Osteoblast (primary cell): ENCODE results near the gene PGBD5. TPM values are rescaled to one million over a fixed set of nuclear protein-coding genes. Genes with fewer than 3 reads are reported as not detected.

ENCODE experiments used
- DNase-seq: peaks from one replicate; pipeline ENCODE4 v3.0.0; 2011; ENCODE audit warnings: low spot score, mixed read lengths; ENCODE audit not compliant: insufficient read length; ENCODE audit errors: missing footprints
- H2AFZ ChIP-seq: 2 replicates; pipeline ENCODE4 v1.6.0; 2011; ENCODE audit warnings: mild to moderate bottlenecking, low read length
- H3K27ac ChIP-seq: 2 replicates; pipeline ENCODE4 v1.5.1; 2011; ENCODE audit warnings: mild to moderate bottlenecking, low read depth, low read length, moderate library complexity
- H3K27me3 ChIP-seq: 2 replicates; pipeline ENCODE4 v1.6.0; 2012; ENCODE audit warnings: mild to moderate bottlenecking, control low read depth, inconsistent platforms, low read length, moderate library complexity; ENCODE audit not compliant: insufficient read depth
- H3K36me3 ChIP-seq: 2 replicates; pipeline ENCODE4 v1.5.1; 2011; ENCODE audit warnings: mild to moderate bottlenecking, low read length, control low read depth, moderate library complexity; ENCODE audit not compliant: insufficient read depth
- H3K4me1 ChIP-seq: 2 replicates; pipeline ENCODE4 v1.5.1; 2011; ENCODE audit warnings: mild to moderate bottlenecking, low read length, control low read depth, moderate library complexity; ENCODE audit not compliant: insufficient read depth
- H3K4me2 ChIP-seq: 2 replicates; pipeline ENCODE4 v1.6.0; 2011; ENCODE audit warnings: mild to moderate bottlenecking, low read length; ENCODE audit not compliant: insufficient read depth
- H3K4me3 ChIP-seq: fragments of 200-600 bp; sonication (generic); 3 replicates; pipeline ENCODE4 v1.5.1; 2012; ENCODE audit warnings: mild to moderate bottlenecking, low read length, inconsistent platforms; ENCODE audit not compliant: insufficient read depth
- H3K79me2 ChIP-seq: 2 replicates; pipeline ENCODE4 v1.6.0; 2012; ENCODE audit warnings: mild to moderate bottlenecking, low read length, control low read depth, inconsistent platforms; ENCODE audit not compliant: insufficient read depth
- H3K9me3 ChIP-seq: 2 replicates; pipeline ENCODE4 v1.5.1; 2011; ENCODE audit warnings: low read depth, low read length, control low read depth
- H4K20me1 ChIP-seq: 2 replicates; pipeline ENCODE4 v1.6.0; 2012; ENCODE audit warnings: mild to moderate bottlenecking, low read length, control low read depth; ENCODE audit not compliant: insufficient read depth
- total RNA-seq: library from RNA; depleted of rRNA; stranded (reverse); fragments of >200 nt; gene quantifications from 2 replicates; pipeline ENCODE4 v1.2.3, GENCODE V29; 2012
- TF ChIP-seq, protein P1 (sequence below): IDR thresholded peaks from 2 replicates; pipeline ENCODE4 v1.5.1; 2011; ENCODE audit warnings: mild to moderate bottlenecking, low read depth, low read length, moderate library complexity; ENCODE audit errors: extremely low read depth

The PGBD5 gene
- total RNA-seq, 1 donor, result under 0.01 TPM

DNA sequence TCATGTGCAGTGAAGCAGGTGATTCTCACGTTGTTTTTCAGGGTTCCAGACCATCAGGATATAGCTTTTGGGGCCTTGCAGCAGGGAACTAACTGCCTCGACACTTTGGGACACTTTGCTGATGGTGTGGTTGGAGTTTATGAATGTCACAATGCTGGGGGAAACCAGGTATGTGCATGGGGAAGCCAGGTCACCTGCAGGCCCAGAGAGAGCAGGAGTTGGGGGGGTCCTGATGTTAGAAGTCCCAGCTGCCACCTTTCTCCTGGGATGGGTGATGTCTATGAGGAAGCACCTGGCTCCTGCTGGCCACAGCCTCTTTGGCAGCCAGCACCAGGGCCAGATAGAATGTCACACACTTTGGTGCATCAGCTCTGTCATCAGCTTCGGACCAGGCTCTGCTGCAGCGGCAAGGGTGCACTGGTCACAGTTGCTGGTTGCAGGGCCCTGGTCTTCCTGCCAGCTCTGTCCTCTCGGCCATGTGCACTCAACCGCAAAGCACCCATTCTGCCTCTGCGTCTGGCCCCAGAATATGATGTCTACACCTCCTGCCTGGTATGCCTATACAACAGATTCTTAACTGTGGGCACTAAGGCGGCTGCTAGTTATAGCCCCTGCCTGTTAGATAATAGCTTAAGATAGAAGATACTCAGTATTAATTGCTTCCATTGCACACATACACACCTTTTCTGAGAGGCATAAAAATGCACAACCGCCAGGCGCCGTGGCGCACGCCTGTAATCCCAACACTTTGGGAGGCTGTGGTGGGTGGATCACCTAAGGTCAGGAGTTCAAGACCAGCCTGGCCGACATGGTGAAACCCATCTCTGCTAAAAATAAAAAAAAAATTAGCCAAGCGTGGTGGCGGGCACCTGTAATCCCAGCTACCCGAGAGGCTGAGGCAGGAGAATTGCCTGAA is 160.7 kb downstream of the PGBD5 start:
- H3K9me3 ChIP-seq, result no peaks in the 10 kb centered on the region
- peaks cover 4% of the 10 kb centered on the region for H3K4me1 ChIP-seq
- H3K4me3 ChIP-seq, result no peak overlapping the region
- H3K27me3 ChIP-seq, result no peaks in the 10 kb centered on the region
- H3K4me2 ChIP-seq, result no peak overlapping the region
- TF ChIP-seq, protein P1, sequence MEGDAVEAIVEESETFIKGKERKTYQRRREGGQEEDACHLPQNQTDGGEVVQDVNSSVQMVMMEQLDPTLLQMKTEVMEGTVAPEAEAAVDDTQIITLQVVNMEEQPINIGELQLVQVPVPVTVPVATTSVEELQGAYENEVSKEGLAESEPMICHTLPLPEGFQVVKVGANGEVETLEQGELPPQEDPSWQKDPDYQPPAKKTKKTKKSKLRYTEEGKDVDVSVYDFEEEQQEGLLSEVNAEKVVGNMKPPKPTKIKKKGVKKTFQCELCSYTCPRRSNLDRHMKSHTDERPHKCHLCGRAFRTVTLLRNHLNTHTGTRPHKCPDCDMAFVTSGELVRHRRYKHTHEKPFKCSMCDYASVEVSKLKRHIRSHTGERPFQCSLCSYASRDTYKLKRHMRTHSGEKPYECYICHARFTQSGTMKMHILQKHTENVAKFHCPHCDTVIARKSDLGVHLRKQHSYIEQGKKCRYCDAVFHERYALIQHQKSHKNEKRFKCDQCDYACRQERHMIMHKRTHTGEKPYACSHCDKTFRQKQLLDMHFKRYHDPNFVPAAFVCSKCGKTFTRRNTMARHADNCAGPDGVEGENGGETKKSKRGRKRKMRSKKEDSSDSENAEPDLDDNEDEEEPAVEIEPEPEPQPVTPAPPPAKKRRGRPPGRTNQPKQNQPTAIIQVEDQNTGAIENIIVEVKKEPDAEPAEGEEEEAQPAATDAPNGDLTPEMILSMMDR, result no peak
- H3K36me3 ChIP-seq, result peaks cover 49% of the 10 kb centered on the region
- peaks cover 6% of the 10 kb centered on the region for H4K20me1 ChIP-seq
- no peak overlapping the region for H3K27ac ChIP-seq
- DNase-seq, result no peak
- no peaks in the 10 kb centered on the region for H3K79me2 ChIP-seq
- no peak overlapping the region for H2AFZ ChIP-seq

Other genes starting within 250 kb of the PGBD5 start
- gene COG2, start 216.1 kb upstream of the PGBD5 start, total RNA-seq, result 23.9 and 25.3 TPM in 2 replicates